HPDE6-E6E7 (cell line): ENCODE data around the gene DYRK1A.

Source experiments
- DNase-seq: peaks from one replicate; pipeline ENCODE4 v3.0.0; 2011; ENCODE audit warnings: missing footprints; ENCODE audit errors: extremely low spot score

DYRK1A gene

GRCh38 chr21:37450445-37450941 lies 83.9 kb downstream of the DYRK1A start:
- peak; percentile 27 for DNase-seq

DNA sequence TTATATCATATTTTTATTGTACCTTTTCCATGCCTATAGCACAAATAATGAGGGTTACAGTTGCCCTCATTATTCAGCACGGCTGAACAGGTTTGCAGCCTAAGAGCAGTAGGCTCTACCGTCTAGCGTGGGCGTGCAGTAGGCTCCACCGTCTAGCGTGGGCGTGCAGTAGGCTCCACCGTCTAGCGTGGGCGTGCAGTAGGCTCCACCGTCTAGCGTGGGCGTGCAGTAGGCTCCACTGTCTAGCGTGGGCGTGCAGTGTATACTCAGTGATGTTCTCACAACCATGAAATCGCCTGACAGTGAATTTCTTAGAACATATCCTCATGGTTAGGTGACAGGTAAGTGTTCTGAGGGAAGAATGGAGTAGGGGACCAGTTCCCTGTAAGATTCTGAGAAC lies 84.9 kb downstream of the DYRK1A start:
- DNase-seq = no peak

DNA sequence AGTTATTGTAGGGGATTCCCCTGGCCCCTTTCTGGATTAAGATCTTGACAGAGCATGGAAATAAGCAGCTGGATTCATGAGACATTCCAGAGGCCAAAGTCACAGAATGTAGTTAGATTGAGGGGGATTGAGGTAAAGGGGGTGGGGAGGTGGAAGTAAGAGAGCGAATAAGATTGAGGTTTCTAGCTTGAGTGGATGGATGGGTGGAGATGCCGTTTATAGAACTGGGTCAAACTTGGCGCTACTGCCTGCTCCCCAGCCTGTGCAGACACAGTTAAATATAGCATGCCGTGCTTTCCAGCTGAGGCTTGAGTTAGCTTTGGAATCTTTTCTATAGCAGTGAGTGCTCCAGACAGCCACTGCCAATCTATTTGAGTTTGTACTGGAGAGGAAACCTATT lies 85.7 kb downstream of the DYRK1A start:
- DNase-seq = no peak

- DNase-seq = no peak
Observed at GRCh38 chr21:37453350-37453749, 86.8 kb downstream of the DYRK1A start.

DNA sequence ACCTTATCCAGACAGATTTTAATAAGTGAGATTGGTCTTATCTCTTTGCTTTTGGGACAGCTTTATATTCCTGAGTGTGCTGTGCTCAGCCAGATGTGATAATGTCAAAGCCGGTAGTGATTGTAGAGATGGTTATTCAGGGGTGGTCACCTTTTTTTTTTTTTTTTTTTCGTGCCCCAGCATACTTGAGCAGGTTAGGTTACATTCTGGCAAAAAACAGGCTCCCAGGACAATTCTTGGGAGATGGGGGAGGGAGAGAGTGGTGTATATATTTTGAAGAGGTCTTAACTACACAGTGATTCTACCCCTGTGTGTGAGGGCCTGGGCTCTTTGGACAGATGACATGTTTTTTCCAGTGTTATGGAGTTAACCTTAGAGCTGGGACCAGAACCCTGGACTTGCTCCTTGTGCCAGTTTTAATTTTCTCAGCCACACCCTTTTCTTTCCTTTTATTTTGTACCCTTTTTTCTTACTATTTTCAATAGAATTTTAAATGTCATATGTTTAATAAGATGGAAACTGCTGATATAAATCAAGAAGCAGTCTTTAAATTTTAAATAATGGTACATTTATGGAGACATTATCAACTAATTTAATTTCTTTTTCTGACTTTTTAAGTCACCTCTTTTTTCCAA lies 88.4 kb downstream of the DYRK1A start:
- no peak for DNase-seq

DNA sequence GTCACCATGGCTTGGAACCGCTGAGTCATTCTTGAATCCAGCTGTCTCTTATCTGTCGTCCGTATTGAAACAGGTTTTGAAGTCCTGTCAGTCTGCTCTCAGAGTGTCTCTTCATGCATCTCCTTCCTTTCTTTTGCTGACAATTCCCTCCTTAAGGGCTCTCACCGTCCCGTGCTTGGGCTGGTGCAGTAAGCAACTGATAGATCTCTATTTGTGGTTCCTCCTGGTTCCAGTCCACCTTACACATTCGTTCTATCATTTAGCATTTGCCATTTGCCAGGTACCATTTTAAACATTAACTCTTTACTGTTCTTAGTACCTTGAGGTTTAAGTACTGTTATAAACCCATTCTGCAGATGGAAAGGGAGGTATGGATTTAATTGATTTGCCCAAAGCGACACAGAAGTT lies 88.9 kb downstream of the DYRK1A start:
- no peak for DNase-seq

DNA sequence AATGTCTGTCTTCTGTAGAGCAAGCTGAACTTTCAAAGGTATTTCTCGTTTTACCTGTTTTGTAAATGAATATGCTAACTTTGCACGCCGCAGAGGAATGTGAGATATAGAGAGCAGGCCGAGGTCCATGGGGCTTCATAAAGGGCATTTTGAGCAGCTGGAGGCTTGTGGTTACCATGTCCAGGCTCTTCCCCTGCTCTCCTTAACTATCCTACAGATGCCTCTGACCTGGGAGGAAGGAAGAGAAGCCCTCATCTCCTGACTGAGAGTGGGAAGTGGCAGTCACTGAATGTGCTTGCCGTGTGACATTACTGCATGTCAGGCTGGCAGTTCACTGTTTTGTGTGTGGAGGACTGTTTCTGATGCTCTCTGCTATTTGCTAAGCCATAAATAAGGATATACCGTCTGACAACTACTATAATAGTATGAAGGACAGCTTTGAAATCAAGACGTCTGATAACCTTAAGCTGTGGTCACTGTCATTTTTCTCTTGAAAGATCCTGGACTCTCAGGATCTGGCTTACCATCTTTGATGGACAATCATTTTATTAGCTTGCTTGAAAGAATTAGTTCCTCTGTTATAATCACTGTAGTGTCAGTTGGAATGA lies 92.2 kb downstream of the DYRK1A start:
- DNase-seq = no peak

GRCh38 chr21:37459575-37459974 lies 93.0 kb downstream of the DYRK1A start:
- no peak for DNase-seq

- DNase-seq = no peak
Observed at GRCh38 chr21:37460196-37460595, 93.6 kb downstream of the DYRK1A start.

- no peak for DNase-seq
Observed at GRCh38 chr21:37461479-37461878, 94.9 kb downstream of the DYRK1A start.

GRCh38 chr21:37462087-37462861 lies 95.7 kb downstream of the DYRK1A start:
- DNase-seq = no peak

DNA sequence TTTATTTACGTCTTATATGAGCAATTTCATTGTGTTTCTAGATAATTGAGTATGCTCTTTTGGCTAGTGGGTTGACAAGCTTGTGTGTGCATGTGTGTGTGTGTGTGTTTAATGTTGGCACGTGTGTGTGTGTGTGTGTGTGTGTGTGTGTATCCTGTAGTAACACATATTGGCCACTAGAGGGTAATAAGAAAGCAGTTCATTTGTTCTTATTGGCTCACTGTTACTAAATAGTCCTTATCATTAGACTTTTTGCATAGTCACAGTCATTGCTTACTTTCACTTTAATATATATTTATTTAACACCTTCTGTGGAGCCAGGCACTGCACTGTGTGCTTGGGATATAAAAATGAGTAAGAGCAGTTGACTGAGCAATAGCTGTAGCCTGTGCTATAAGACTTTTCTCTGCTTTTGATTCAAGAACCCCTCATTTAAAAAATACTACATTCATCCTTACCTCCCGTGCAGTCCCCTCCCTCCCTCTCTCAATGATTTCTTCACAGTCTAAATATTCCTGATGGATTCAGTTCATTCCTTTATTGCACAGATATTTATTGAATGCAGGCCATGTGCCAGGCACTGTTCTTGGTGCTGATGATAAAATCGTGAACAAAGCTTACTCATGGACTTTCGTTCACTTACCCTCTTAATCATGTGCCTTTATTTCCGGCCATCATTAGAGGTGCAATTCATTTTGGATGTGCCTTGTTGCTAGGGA lies 96.7 kb downstream of the DYRK1A start:
- DNase-seq = no peak

DNA sequence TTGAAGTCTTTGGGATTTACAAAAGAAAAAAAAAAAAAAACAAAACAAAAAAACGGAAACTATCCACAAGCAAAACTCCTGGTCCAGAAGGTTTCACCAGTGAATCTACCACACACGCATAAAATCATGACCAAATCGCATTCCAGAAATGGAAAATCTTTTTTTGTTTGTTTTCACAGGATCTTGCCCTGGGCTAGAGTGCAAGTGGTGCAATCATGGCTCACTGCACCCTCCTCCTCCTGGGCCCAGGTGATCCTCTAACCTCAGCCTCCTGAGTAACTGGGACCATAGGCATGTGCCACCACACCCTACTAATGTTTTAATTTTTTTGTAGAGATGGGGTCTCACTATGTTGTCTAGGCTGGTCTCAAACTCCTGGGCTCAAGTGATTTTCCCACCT lies 100.5 kb downstream of the DYRK1A start:
- no peak for DNase-seq

GRCh38 chr21:37468909-37469308 lies 102.3 kb downstream of the DYRK1A start:
- no peak for DNase-seq

GRCh38 chr21:37469441-37469840 lies 102.9 kb downstream of the DYRK1A start:
- no peak for DNase-seq

DNA sequence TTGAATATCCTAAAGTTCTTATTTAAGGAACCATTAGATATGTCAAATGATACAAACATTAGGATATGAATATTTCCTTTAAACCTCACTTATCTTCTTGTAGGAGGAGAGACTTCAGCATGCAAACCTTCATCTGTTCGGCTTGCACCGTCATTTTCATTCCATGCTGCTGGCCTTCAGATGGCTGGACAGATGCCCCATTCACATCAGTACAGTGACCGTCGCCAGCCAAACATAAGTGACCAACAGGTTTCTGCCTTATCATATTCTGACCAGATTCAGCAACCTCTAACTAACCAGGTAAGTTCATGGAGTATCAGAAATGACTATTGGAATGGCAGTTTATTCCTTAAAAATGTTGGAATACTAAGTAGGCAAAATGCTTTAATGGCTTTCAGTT lies 106.0 kb downstream of the DYRK1A start:
- no peak for DNase-seq

GRCh38 chr21:37473491-37473890 lies 106.9 kb downstream of the DYRK1A start:
- DNase-seq = no peak

DNA sequence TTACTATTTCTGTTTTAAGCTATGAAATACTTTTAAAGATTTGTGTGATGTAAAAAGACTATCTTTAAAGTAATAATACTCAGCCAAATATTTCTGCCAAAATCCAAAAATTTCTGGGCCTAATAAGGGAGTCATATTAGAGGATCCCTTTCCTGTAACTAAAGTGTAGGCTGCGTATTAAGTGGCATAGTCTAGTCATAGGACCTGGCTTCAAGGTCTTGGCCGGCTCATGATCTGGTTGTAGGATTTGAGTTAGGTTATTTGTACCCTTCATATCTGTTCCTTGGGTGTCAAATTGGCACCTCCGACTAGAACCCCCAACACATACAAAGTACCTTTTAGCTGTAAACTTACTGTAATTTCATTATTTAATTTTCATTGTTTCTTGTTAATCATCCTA lies 107.8 kb downstream of the DYRK1A start:
- DNase-seq = no peak

DNA sequence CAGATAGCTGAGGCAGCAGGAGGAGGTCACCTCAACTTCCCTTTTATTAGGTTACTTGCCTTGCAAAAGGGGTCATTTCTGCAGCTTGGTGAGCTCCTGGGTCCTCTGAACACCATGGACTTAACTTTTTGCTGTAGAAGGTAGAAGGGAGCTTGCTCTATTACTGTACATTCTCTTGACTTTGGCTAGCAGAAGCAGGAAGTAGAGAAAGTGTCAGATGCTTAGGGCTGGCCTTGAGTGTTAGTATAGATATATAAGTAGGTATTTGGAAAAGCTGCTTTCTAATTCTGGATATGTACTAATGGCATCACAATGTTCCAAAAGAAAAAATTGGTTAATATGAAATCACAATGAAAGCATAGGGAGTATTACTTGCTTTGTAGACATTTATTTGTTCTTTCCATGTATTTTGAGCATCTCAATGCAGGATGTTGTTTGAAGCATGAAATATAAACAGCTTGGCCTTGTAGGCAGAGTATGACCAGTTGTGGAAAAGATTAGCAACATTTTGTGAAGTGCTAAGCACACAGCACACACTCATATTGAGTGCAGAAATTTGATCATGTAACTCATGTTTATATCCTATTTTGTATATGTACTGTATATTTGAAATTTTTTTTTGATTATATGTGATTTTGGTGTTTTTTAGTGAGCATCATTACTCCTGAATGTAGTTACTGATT lies 108.8 kb downstream of the DYRK1A start:
- DNase-seq = no peak

- DNase-seq = no peak
Observed at GRCh38 chr21:37478794-37479193, 112.2 kb downstream of the DYRK1A start.

GRCh38 chr21:37483776-37484175 lies 117.2 kb downstream of the DYRK1A start:
- DNase-seq = no peak
